LoVo (cell line): Measurements from ENCODE around the gene ADIPOQ.
"Not testable (repeated sequence)": the region's sequence is repeated elsewhere in the genome, so short reads cannot be mapped to it uniquely, and the experiment has no call there.

Experiments
- DNase-seq: peaks from one replicate; pipeline ENCODE4 v3.0.0-alpha.2; 2016; ENCODE audit warnings: low spot score

Gene ADIPOQ

DNA sequence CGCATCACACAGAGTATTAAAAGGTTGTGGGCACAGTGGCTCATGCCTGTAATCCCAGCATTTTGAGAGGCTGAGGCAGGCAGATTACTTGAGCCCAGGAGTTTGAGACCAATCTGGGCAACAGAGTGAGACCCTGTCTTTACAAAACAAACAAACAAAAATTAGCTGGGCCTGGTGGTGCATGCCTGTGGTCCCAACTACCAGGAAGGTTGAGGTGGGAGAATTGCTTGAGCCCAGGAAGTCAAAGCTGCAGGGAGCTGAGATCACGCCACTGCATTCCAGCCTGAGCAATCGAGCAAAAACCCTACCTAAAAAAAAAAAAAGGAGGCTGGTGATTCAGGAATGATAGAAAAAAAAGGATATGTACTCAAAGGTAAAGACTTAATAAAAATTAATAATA lies 59.6 kb downstream of the ADIPOQ start:
- DNase-seq = no peak

DNA sequence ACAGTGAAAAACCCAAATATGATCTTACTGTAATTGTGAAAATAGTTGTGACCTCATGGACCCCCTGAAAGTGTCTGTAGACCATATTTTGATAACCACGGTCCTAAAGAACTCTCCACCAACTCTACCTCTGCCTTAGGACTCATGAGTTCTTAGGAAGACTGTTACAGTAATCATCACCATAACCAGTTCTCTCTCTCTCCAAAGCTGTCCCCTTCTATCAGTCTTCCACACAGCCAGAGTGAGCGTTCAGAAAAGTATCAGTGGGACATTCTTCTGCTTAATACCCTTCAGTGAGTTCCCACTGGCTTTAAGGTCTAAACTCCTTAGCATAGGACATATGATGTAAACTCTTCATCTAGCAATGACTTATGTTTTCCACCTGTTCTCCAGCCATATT lies 60.2 kb downstream of the ADIPOQ start:
- no peak for DNase-seq

DNA sequence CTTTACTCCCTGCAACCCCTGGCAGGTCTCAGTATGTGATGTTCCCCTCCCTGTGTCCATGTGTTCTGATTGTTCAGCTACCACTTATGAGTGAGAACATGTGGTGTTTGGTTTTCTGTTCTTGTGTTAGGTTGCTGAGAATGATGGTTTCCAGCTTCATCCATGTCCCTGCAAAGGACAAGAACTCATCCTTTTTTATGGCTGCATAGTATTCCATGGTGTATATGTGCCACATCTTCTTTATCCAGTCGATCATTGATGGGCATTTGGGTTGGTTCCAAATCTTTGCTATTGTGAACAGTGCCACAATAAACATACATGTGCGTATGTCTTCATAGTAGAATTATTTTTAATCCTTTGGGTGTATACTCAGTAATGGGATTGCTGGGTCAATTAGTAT lies 61.2 kb downstream of the ADIPOQ start:
- DNase-seq = not testable (repeated sequence)

GRCh38 chr3:186907075-186907474 lies 64.6 kb downstream of the ADIPOQ start:
- not testable (repeated sequence) for DNase-seq
